ENCODE results near the gene ARHGAP36.

Gene ARHGAP36, protein sequence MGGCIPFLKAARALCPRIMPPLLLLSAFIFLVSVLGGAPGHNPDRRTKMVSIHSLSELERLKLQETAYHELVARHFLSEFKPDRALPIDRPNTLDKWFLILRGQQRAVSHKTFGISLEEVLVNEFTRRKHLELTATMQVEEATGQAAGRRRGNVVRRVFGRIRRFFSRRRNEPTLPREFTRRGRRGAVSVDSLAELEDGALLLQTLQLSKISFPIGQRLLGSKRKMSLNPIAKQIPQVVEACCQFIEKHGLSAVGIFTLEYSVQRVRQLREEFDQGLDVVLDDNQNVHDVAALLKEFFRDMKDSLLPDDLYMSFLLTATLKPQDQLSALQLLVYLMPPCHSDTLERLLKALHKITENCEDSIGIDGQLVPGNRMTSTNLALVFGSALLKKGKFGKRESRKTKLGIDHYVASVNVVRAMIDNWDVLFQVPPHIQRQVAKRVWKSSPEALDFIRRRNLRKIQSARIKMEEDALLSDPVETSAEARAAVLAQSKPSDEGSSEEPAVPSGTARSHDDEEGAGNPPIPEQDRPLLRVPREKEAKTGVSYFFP

DNA sequence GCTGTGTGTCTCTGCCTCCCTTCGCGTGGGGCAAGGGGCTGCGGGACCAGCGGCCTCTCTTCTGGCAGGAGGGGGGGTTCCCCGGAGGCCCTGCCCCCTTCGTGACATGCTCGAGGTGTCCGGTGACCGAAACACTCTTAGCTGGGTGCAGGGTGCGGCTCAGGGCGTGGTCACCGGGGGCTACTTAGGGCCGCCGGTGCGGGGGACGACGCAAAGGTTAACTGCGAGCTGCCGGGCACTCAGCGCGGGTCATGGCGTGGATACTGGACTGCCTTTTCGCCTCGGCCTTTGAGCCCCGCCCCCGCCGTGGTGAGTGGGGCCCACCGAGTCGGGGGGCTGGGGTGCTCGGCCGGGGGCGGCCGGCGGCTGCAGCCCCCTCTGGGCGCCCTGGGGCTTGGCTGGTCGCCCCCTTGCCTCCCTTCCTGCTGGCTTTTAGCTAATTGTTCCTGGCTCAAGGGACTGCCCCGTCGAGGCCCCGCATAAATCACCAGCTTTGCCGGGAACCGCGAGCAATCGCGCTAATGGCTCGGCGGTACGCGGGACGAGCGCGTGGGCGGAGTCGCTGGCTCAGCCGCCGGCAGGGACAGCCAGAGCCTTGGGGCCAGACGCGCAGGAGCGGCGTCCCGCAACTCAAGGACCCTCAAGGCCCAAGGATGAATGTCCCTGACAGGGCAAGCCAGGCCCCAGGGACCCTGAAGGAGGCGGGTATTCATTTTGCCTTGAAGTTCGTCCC lies at the start of gene ARHGAP36:
Gene ARHGAP36, plus strand, starts transcription at position 211 of the 733 bp plus-strand sequence. CDS start 23,320 bp downstream, outside the sequence.
- DNase-seq (ENCODE audit: low spot score) = no peak

DNA sequence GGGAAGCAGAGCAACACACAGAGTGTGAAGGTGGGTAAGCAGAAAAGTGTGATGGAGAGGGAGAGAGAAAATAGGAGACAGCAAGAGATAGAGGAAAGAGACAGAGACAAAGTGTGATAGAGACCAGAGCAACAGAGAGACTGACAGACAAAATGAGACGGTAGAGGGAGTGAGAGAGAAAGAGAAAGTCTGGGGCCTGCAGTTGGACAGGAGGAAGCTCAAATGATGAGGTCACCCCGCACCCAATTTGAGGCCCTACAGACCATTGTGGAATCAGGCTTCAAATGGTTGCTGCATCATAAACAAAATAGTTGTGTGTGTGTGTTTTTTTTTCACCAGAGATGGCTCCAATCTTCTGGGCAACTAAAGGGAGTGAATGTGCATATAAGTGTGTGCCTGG lies 48.0 kb upstream of the ARHGAP36 start:
- DNase-seq (ENCODE audit: low spot score) = no peak

DNA sequence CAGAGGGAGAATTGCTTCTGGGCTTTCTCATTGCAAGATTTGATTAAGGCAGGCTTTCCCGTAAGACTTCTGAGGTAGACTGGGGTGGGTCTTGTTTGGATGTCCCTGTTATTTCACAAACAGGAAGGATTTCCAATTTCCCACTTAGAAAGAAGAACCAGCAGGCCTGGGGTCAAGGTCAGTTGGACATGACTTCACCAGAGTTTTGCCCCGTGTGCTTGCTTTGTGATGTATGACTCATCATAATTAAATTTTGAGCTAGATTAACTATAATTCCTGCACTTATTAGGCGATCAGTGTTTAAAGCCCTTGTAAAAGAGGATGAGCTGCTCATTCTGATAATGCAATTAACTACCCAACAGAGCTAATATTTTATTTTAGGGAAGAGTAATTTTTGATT lies 32.8 kb upstream of the ARHGAP36 start:
- no peak for DNase-seq (ENCODE audit: low spot score)

DNA sequence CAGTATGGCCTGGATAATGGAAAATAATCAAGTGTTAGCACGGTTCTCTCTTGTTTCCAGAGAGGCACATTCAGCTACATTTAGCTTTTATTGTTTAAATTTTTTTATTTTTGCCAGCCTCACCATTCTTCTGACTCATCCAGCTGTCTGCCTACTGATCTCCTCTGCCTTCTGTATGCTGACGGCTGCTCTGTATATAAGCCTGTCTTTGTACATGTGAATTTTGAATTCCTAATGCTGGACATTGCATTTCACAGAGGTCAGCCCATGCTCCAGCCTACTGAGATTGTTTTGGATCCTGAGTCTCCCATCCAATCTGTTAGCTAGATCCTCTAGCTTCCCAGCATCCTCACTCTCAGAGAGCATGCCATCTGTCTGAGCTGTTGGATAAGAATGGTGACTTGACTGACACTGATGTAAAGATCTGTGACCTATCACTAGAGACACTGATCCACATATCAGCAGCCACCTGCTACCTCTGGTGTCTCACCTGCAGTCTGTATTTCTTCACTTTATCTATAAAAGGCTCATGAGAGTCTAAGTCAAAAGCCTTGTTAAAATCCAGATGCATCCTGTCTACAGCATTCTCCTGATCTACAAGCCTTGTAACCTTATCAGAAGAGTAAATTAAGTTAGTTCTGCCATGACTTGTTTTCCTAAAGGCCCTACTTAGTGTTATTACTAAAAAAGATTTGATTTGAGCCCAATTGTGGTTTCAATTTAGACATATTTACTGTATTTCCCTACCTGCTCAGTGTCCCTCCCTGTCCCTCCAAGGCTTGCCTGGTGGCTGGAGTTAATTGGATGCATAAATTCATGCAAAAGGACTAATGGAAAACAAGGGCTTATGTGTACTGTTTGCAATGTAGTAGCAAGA lies 25.6 kb upstream of the ARHGAP36 start:
- DNase-seq (ENCODE audit: low spot score) = no peak

DNA sequence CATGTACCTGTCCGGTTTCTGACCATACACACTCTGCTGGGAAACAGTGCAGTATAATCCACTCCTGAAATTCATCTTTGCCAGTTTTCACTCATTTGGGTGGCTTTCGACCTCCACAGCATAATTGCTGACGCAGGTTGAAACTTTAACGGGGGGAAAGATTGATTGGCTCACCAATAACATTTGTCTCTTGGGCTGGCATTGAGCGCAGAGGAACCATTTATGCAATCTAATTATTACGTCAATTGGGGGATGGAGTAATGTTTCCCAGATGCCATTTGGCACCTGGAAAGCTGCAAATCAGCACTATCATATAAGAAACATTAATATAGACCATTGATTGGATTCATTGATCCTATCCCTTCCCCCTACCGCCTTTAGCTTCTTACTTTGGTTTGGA lies 24.1 kb upstream of the ARHGAP36 start:
- DNase-seq (ENCODE audit: low spot score) = no peak

DNA sequence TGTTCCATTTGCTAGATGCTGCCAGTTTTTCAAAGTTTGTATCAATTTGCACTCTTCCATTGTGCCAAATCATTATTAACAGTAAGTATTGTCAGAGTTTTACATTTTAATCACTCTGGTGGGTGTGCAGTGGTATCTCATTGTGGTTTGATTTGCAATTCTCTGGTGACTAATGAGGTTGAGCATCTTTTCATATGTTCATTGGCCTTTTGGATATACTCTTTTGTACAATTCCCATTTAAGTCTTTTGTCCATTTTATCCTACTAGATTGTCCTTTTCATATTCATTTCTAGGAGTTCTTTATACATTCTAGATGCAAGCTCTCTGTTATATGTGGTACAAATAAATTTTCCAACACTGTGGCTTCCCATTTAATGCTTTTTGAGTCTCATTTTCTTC lies 17.4 kb upstream of the ARHGAP36 start:
- no peak for DNase-seq (ENCODE audit: low spot score)

DNA sequence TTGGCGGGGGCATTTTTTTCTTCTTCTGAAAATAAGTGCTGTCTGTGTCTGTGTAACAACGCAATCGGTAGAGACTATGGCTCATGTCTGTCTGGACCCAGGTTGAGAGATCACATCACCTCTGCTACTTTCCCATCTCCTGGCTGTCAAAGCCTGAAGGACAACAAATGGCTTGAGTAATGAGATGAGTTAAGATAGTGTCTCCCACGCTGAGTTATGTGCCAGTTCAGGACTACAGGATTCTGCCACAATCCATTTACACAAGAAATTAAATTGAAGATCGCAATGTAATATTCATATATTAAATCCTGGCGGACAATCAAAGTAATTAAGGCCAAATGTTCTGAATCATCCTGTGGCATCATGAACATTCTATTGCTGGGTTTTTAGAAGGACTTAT lies 16.5 kb upstream of the ARHGAP36 start:
- DNase-seq (ENCODE audit: low spot score) = no peak

DNA sequence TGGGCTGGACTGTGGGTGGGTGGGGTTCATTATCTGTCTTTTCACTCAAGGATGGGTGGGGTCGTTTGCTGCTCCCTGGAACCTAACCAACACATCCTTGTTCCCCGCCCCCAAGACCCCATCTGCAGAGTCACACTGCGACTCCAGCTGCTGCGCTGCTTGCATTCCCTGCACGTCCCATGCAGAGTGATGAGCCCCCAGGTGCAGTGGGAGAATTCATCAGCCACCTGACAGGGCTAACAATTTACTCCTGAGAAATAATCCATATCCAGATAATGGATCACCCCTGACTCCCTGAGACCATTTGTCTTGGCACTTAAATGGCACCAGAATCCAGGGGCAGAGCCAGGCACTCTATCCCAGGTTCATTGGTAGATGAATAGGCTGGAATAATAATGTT lies 12.4 kb upstream of the ARHGAP36 start:
- no peak for DNase-seq (ENCODE audit: low spot score)

DNA sequence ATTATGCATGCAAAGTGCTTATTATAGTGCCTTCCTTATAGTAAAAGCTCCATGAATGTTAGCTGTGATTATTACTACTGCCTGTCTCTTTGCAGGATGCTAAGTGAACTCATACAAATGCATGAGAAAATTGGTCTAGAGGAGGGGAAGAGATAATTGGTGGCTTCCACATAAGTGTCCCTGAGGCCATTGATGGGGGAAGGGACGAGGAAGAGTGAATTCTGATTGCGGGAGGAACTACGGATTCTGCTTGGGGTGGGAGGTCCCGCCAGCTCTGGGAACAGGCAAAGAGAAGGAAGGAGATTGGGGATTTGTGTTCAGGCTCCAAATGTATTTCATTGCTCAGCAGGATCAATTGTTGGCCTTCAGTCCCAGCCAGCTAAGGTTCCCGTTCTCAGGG lies 11.6 kb upstream of the ARHGAP36 start:
- DNase-seq (ENCODE audit: low spot score) = no peak

DNA sequence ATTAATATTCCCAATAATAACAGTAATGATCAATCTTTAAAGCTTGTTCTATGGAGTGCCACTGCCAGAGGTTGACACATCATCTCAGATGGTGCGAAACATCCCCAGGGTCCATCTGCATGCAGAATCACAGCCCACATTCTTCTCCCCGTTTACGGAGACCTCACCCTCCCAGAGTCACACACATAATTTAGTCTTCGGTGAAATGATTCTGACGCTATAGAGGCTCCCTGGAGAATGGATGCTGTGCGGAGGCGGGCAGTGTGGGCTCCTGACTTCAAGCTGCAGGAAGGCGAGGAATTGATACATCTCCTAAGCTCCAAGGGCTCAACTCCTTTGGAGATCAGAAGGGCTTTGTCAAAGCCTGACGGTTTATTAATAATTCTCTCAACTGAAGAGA lies 11.0 kb upstream of the ARHGAP36 start:
- no peak for DNase-seq (ENCODE audit: low spot score)

DNA sequence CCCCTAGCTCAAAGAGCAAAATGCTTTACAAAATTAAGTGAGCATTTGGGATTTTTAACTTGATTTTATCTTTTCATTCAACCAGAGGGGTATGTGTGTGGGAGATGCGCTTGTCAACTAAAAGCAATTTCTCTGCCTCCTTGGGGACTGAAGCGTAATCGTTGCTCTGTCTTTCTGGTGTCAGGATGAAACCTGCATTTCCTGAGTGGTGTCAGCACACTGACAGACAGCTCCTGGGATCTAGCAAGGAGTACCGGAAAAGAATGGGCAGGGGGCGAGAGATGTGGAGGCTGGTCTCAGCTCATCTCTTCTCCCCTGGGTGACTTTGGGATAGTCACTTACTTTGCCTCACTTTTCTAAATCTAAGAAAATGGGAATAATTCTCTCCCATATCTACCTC lies 5.1 kb upstream of the ARHGAP36 start:
- DNase-seq (ENCODE audit: low spot score) = no peak

DNA sequence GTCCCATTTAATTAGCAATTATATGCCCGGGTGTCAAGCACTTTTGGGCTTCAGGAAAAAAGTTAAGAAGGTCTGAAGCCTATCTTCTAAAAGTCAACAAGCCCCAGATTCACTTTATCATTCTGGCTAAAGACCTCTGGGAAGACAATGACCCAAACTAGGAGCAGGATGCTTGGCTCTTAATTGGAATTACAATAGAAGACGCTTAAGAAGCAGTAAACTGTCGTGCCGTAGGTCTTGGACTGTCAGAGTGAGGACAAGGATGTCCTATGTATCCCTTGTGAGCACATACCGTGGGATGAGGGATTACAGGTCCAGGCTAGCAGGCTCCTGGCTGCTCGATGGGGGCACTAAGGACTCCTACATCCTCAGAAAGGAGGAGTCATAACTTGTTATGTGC lies 3.2 kb upstream of the ARHGAP36 start:
- DNase-seq (ENCODE audit: low spot score) = no peak

DNA sequence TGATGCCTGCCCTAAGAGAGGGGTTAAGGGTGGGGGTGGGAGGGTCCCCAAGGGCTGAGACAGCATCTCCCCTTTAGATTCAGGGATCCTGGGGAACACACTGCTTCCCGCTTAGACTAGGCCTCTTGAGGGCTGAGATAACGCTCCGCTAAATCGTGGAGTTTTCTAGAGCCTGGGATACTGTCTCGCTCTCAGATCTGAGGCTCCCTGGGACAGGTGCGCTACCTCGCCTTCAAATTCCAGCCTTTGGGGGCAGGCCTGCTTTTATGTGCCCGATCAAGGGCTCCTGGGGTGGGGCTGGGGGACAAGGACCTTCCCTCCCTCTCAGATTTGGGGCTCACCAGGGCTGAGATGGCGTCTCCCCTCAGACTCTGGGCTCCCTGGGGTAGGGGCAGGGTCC lies 440 bp upstream of the ARHGAP36 start:
- DNase-seq (ENCODE audit: low spot score) = no peak

DNA sequence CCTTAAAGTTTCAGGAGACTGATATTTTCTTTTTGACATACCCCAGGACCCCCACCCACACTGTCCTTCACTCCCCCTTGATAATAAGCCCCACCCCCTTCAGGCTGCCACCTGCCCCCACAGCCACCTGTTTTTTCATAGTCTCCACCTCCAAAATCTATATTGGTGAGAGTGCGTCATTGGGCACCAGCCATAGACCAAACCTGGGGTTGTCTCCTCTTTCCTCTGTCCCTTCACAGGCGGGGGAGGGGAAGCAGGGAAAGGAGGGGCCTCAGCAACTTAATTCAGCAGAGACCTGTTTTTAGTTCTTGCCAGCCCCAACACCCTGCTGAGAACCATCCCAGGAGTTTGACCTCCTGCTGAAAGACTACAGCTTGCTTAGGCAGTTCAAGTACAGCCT lies 1.1 kb downstream of the ARHGAP36 start:
- DNase-seq (ENCODE audit: low spot score) = no peak

DNA sequence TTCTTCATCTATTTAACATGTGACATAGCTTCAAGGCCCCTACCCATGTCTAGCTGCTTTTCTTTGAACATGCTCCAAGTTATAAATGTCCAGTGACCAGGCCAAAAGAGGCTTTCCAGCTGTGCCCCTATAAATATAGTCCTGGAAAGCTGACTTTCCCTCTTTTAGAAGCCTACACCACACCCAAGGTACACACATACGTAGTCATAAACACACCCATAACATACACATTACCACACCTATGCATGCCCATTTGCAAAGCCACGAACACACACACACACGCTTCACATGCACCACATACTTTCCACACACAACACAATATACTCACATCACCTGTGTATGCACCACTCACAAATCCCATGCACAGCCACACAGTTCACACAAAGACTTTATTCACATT lies 2.0 kb downstream of the ARHGAP36 start:
- no peak for DNase-seq (ENCODE audit: low spot score)

DNA sequence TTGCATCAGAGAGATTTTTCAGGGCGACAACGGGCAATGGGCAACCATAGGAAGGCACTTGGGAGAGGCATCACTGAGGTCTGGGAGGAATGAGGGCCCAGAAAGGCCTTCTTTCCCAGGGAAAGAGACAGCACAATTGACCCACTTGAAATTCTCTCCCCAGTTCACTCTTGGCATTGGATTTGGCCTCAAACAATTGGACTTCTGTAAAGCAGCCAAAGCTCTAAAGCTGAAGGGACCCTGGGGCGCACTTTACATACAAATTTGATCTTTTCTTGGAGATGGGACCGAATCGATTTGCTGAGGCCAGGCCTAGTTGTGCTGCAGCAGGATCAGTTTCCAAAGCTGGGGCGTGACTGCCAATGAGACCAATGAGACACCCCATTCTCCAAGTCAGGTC lies 3.2 kb downstream of the ARHGAP36 start:
- peak; percentile 45 for DNase-seq (ENCODE audit: low spot score)

DNA sequence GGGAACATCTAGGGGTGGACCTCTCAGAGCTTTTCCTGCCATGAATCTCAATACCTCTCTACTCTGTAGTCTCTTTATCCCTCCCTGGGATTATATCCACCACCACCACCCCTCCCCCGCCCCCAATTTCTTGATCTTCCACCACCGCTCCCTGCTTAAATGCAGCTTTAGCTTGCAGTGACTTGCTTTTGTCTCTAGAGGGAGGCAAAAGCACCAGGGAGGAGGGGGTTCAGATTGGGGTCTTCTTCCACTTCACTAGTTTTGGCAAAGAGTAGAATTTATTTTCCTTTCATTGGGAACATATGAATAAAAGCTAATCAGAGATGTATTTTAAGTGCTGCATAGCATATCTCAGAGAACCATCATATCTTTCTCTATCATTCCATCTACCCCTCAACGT lies 5.5 kb downstream of the ARHGAP36 start:
- no peak for DNase-seq (ENCODE audit: low spot score)

DNA sequence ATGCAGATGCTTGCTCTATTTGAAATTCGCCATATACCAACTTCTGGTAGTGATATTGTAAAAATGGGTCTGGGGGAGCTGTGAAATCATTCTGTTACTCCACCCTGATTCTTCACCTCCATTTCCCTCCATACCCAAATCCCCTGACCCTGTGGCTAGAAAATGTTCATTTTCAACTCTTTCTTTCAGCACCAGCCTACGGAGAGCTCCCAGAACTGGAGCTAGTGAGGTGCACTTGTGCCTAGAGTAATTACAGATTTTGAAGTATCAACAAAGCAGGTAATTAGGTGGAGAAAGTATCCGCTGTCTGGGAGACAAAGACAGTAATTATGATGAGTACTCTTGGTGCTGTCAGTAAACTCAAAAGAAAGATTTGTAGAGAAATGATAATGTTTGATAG lies 8.1 kb downstream of the ARHGAP36 start:
- DNase-seq (ENCODE audit: low spot score) = no peak

DNA sequence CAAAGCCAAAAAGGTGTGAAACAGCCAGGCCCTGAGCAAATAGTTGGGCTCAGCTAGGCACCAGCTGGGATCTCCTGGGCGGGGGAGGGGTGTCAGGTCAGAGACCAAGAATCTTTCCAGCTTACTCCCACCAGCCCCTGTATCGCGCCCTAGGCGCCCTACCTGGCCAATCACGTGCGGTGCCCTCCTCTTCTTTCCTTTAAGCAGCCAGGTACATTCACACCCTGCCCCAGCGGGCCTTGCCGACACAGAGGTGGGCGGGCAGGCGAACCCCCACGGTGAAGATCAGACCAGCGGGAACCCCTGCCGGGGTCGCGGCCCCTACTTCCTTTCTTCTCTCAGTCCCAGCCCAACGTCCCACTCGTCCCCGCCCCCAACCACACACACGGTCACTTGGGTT lies 9.1 kb downstream of the ARHGAP36 start:
- no peak for DNase-seq (ENCODE audit: low spot score)

DNA sequence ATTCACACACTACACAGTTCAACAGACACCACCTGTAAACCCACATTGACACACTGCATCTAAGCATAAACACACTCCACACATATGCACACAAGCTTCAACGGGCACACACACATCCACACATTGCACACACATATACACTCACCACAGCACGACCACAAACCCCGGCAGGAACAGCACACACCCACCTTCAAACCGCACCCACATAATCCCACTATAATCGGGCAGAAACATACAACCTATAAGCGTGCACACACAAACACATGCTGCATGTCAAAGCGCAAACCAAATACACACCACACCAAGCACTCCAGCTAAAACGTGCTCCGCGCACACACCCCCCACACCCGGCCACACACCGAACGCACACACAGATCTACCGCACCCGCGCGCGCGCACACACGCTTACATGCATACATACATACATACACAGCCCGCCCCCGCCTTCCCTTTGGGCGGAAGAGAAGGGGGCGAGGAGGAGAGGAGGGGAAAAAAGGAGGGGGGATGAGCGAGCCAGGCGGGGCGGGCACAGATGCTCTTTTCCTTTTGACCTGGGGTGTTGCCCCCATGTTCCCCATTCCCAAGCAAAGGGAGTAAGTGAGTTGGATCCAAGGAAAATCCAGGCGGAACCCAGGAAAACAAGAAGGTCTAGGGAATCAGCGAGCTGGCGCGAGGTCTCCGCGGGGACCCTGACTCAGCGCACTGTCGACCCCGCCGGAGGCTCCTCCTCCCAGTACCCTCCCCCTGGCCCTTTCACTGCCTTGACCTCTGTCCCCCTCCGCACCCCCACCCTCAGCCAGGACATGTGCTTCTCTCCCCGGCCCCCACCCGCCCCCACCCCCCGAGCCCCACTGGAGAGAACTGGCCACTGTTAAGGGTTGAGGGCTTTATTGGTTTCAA lies 9.9 kb downstream of the ARHGAP36 start:
- DNase-seq (ENCODE audit: low spot score) = no peak
